ENCODE data around the gene RAI1. TPM values are rescaled to one million over a fixed set of nuclear protein-coding genes. Genes with fewer than 3 reads are reported as not detected.

The RAI1 gene
- total and polyA plus RNA-seq, 10 of the 15 experiments (the other 5 are each of a cell fraction or from before 2014, with no cell fraction given) = 0.66 to 37.7 (median 6.0) TPM

DNA sequence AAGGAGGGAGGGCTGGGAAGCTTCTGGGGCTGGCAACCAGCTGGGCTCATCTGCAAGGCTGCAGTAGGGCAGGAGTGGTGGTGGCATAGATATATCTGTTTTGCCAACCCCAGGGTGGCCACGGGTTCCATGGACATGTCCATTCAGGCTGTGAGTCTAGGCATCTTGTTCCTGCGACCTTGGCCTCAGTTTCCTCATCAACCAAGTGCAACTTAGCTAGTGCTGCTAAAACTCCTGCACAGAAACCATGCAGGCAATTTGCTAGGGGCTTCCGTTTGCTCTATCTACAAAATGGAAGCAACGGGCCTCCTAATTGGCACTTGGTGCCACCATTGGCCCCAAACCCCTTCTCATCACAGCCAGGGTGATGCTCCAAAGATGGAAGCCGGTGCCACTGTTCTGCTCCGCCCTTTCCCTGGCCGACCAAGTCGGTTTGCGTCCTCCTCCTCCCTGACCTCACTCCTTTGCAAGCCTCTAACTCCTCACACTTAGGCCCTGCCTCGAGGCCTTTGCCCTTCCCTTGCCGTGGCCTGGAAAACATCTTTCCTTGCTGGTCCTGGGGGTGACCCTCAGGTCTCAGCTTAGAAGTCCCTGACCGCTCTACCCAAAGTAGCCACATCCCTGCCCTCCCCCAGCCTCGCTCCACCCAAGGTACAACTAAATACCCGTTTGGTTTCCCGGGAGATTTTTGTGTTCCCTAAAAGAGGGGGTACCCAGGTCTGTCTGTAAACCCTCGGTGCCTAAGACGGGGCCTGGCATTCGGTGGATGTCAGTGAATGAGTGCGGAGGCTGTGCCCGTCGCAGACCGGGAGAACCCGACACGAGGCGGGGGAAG lies 154.4 kb downstream of the RAI1 start (continued):
- TF ChIP-seq ETV6 (conservative IDR thresholded peaks at IDR 0.05 in 1 of 2, IDR thresholded peaks at IDR 0.05 in 1 of 2; ENCODE audit: borderline replicate concordance in 1 of 2, low read depth in 1 of 2) (no peak), SMC3 (IDR thresholded peaks at IDR 0.05; ENCODE audit: borderline replicate concordance, low read length) (0 out of 2 replicates have a peak, but pooled peaks have one; percentile 1), SIN3A (IDR thresholded peaks at IDR 0.05; ENCODE audit: low read depth, low read length) (0 out of 2 replicates have a peak, but pooled peaks have one; percentile 22), TBL1XR1 (IDR thresholded peaks at IDR 0.05; ENCODE audit: low read depth, low read length) (no peak), HDGF (IDR thresholded peaks at IDR 0.05) (peak; percentile 50; the same call in 1 of the 2 replicates), ZNF622 (IDR thresholded peaks at IDR 0.05) (no peak), RBBP5 (conservative IDR thresholded peaks at IDR 0.05) (no peak), JUND (IDR thresholded peaks at IDR 0.05; ENCODE audit: low read depth, low read length) (no peak), KAT2A (conservative IDR thresholded peaks at IDR 0.05; ENCODE audit: control insufficient read depth, low read depth, low read length) (no peak), SPI1 (IDR thresholded peaks at IDR 0.05; ENCODE audit: borderline replicate concordance, insufficient read depth, low read depth, low read length) (no peak), CREM (IDR thresholded peaks at IDR 0.05; ENCODE audit: low read depth) (no peak), RFX5 (IDR thresholded peaks at IDR 0.05; ENCODE audit: low read depth, low read length) (no peak)
- TF ChIP-seq, protein P1, sequence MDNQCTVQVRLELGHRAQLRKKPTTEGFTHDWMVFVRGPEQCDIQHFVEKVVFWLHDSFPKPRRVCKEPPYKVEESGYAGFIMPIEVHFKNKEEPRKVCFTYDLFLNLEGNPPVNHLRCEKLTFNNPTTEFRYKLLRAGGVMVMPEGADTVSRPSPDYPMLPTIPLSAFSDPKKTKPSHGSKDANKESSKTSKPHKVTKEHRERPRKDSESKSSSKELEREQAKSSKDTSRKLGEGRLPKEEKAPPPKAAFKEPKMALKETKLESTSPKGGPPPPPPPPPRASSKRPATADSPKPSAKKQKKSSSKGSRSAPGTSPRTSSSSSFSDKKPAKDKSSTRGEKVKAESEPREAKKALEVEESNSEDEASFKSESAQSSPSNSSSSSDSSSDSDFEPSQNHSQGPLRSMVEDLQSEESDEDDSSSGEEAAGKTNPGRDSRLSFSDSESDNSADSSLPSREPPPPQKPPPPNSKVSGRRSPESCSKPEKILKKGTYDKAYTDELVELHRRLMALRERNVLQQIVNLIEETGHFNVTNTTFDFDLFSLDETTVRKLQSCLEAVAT (IDR thresholded peaks at IDR 0.05) = 0 out of 2 replicates have a peak, but pooled peaks have one; percentile 29
- TF ChIP-seq, protein P2, sequence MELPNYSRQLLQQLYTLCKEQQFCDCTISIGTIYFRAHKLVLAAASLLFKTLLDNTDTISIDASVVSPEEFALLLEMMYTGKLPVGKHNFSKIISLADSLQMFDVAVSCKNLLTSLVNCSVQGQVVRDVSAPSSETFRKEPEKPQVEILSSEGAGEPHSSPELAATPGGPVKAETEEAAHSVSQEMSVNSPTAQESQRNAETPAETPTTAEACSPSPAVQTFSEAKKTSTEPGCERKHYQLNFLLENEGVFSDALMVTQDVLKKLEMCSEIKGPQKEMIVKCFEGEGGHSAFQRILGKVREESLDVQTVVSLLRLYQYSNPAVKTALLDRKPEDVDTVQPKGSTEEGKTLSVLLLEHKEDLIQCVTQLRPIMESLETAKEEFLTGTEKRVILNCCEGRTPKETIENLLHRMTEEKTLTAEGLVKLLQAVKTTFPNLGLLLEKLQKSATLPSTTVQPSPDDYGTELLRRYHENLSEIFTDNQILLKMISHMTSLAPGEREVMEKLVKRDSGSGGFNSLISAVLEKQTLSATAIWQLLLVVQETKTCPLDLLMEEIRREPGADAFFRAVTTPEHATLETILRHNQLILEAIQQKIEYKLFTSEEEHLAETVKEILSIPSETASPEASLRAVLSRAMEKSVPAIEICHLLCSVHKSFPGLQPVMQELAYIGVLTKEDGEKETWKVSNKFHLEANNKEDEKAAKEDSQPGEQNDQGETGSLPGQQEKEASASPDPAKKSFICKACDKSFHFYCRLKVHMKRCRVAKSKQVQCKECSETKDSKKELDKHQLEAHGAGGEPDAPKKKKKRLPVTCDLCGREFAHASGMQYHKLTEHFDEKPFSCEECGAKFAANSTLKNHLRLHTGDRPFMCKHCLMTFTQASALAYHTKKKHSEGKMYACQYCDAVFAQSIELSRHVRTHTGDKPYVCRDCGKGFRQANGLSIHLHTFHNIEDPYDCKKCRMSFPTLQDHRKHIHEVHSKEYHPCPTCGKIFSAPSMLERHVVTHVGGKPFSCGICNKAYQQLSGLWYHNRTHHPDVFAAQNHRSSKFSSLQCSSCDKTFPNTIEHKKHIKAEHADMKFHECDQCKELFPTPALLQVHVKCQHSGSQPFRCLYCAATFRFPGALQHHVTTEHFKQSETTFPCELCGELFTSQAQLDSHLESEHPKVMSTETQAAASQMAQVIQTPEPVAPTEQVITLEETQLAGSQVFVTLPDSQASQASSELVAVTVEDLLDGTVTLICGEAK (IDR thresholded peaks at IDR 0.05; ENCODE audit: borderline replicate concordance) = no peak
- TF ChIP-seq, protein P3, sequence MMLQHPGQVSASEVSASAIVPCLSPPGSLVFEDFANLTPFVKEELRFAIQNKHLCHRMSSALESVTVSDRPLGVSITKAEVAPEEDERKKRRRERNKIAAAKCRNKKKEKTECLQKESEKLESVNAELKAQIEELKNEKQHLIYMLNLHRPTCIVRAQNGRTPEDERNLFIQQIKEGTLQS (IDR thresholded peaks at IDR 0.05; ENCODE audit: borderline replicate concordance, extremely low read depth, low read depth, low read length) = no peak
